Ureter (tissue), 1 donor: ENCODE results near the gene COL4A2. TPM values are rescaled to one million over a fixed set of nuclear protein-coding genes. Genes with fewer than 3 reads are reported as not detected.

Experiments
- DNase-seq: peaks from one replicate; pipeline ENCODE4 v3.0.0-alpha.2; 2020; ENCODE audit warnings: low spot score
- total RNA-seq: library from RNA; stranded (reverse); gene quantifications from one replicate; pipeline ENCODE4 v1.2.4, GENCODE V29; 2023
- donor health status: DM: yes; HTN: yes; CAD: no.

Gene COL4A2
- total RNA-seq: 227 TPM

- peak; percentile 77 for DNase-seq
Observed at GRCh38 chr13:110306960-110307766, at the start of gene COL4A2, which contains the start of gene COL4A1. Gene COL4A2, plus strand, starts transcription at chr13:110307284. Its CDS starts 620 bp downstream, at chr13:110307904. Gene COL4A1, minus strand, starts transcription at chr13:110307157. Its CDS starts 130 bp downstream, at chr13:110307027.

- no peak for DNase-seq
Observed at GRCh38 chr13:110257408-110257807, 49.7 kb upstream of the COL4A2 start.

GRCh38 chr13:110258876-110259631, 48.0 kb upstream of the COL4A2 start:
- DNase-seq: no peak

- DNase-seq: no peak
Observed at GRCh38 chr13:110259651-110260050, 47.4 kb upstream of the COL4A2 start.

DNA sequence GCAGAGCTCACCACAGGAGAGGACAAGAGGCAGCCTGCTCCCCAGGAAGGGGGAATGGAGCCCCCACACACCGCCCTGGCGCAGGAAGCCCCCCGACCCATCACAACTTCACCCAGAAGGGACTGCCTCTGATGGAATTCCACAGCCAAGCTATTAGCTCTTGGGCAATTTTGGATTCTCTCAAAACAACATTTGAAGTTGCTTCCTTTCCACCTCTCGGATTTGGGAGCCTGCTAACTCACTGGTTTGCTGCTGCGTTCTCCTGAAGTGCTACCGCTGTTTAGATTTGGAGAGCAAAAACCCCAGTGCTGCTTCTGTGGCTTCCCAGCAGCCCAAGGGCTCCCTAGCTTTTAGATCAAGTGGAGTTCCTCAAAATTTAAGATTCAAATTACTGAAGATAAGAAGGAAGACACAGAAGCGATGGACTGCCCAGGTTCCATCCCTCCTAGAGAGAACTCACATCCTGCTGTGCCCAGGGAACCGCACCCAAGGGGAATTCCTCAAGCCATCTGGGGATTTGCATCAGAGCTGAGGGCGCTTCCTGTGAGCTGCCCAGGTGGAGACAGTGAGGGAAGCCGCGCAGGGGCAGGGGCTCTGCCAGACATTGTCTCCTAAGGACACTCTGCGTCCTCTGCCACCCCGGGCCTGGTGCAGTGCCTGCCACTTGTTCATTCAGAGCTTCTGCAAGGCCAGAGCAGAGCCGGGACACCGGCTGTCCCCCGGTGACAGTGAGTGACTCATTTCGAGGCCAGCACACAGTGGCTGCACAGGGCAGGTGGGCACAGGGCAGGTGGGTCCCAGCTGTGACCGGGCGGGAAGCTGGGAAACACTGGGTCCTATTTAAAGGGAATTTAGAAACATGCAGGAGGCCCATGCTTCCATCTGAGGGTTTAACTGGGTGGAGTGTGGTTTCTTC, 45.7 kb upstream of the COL4A2 start:
- DNase-seq: peak; percentile 26

GRCh38 chr13:110262082-110262436, 45.0 kb upstream of the COL4A2 start:
- peak; percentile 4 for DNase-seq

GRCh38 chr13:110262508-110263291, 44.4 kb upstream of the COL4A2 start:
- DNase-seq: peak; percentile 25

GRCh38 chr13:110263404-110263803, 43.7 kb upstream of the COL4A2 start:
- DNase-seq: no peak

- DNase-seq: no peak
Observed at GRCh38 chr13:110263888-110264287, 43.2 kb upstream of the COL4A2 start.

DNA sequence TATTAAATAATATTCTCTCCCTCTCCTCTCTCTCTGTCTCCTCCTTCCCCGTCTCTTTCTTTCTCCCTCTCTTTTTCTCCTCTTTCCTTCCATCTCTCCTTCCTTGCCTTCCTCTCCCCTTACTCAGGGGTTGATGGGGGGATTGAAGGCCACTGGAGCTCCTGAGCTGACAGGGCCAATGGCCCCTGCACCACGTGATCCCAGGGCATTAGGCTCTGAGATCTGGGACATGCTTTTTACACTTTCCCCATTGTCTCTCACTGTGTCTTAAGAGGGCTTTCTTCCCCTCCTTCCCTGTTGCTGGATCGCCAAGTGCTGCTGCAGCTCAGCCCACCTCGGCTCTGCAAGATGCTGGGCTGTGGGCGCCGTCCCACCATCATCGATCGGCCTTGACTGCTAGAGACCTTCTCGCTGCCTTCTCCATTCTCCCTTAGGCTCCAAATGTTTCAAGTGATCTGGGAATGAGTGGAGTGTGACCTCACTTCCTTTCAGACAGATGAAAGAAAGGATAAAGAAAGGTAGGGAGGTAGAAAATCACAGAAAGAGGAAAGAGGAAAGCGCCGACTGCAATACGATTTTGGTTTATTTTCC, 42.3 kb upstream of the COL4A2 start:
- DNase-seq: no peak

DNA sequence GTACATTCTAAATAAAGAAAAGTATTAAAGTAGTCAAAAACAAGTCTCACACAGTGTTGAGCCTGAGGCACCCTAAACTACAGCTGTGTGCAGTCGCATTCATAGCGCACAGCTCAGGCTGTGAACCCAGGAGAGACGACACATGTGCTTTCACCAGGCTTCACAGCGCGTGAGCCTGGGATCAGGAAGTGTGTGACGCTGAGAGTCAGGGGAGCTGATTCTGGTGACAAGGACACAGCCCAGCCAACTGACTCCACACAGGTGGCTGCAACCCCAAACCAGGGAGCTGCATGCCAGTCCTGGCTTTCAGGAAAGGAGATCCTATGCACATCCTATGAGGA, 41.8 kb upstream of the COL4A2 start:
- DNase-seq: peak; percentile 36

- peak; percentile 68 for DNase-seq
Observed at GRCh38 chr13:110265682-110266430, 41.2 kb upstream of the COL4A2 start.

- DNase-seq: no peak
Observed at GRCh38 chr13:110266431-110266809, 40.7 kb upstream of the COL4A2 start.

- peak; percentile 34 for DNase-seq
Observed at GRCh38 chr13:110266983-110267382, 40.1 kb upstream of the COL4A2 start.

DNA sequence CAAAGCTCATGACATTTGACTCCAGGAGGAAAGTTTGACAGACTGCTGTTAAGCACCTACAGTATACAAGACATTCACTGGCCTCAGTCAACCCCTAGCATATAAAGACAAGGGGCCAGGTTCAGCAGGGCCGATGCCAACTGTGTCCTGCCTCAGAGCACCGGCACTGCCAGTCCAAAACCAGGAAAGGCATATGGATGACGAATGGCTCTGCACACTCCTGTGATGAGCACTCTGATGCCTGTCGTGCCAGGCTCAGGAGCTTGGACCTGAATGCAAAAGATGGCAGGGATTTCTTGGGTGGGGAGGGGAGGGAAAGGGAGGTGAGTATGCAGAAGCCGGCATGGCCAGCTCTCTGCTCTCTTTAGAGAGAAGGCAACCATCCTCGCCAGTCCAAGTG, 39.0 kb upstream of the COL4A2 start:
- peak; percentile 38 for DNase-seq

DNA sequence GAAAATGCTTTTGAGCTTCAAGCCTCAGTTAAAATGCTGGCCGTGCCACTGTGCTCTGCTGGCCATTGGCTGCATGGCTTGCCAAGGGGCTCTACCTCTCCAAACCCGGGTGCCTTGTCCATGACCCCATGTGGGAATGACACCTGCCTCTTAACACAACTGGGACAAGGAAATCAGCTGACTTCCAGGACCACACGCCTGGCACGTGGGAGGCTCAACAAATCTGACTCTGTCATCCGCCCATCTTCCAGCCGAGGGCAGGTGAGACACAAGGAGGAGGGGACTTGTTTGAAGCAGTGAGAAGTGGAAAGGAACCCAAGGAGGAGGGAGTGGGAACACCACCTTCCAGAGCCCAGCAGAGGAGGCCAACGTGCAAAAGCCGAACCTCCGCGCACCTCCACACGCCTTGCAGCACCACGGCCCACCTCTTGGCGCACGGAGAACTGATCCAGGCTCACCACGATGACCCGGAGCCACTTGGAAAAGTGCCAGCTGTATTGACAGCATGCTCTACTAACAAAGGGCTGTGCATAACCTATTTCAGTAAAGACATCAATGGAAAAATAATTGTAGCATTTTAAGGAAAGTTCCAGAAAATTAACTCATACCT, 38.4 kb upstream of the COL4A2 start:
- peak; percentile 40 for DNase-seq

DNA sequence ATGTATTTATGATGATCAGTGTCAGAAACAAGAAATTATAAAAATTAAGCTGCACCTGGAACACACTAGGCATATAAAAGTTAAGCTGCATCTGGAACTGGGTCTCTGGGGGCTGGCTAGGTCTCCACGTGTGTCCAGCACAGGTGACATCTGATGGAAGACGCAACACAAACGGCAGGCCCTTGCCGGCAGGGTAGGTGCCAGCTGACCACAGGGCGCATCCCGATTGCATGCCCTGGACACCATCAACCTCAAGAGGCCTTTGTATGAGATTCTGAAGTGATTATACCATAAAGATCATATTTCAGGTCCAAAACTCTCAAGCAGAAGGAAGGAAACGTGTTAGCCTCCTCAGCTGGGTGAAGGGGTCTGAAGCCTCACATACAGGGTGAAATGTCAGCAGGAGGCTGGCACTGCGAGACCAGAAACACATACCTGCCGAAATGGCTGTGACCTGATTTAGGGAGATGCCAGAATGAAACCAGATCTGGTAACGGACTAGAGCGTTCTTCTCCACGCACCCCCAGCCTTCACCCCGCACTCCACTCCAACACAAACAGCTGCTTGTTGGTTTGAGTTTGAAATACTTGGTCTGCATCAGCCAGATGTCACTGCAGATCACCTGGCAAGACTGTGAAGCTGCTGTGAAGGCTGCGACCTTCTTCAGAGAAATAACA, 37.4 kb upstream of the COL4A2 start:
- DNase-seq: peak; percentile 19

- DNase-seq: peak; percentile 17
Observed at GRCh38 chr13:110270507-110270906, 36.6 kb upstream of the COL4A2 start.

DNA sequence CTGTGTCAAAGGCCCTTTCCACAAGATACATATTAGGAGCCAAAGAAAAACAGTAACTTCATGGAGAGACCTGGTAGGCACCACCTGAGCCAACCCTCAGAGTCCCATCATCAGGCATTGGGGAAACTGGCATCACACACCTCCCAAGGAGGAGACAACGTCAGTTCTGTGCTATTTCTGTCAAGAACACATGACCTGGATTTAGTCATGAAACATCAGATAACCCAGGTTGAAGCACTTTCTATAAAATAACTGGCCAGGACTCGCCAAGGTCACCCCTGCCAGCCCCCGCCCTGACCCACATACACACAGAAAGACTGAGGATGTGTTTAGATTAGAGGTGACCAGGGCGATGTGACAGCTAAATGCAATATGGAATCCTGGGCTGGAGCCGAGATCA, 35.8 kb upstream of the COL4A2 start:
- peak; percentile 33 for DNase-seq
